WTC11 (cell line): ENCODE measurements around the gene SPATA2L. TPM values are rescaled to one million over a fixed set of nuclear protein-coding genes. Genes with fewer than 3 reads are reported as not detected.
"Not testable (repeated sequence)": the region's sequence is repeated elsewhere in the genome, so short reads cannot be mapped to it uniquely, and the experiment has no call there.

Source experiments
- ATAC-seq: fragments of 200-7000 bp; cut with Tn5 transposase; 2 replicates; pipeline ENCODE4 v1.10.0; 2021; ENCODE audit warnings: mild to moderate bottlenecking, moderate library complexity
- CTCF ChIA-PET: fragments of 300-600 bp; sonication (Branson Sonifier 250); formaldehyde crosslinking; loops from one replicate; lab custom pipeline; 2021; ENCODE audit warnings: antibody characterized with exemption; lab: Charles Lee
- POLR2A ChIA-PET: fragments of 350-600 bp; sonication (Branson Sonifier 250); formaldehyde crosslinking; loops from one replicate; lab custom pipeline; 2021; ENCODE audit warnings: antibody characterized with exemption; lab: Charles Lee
- DNase-seq: peaks from one replicate; pipeline ENCODE4 v3.0.0; 2021; ENCODE audit warnings: low spot score
- H3K27ac Mint-ChIP-seq: 2 replicates; pipeline ENCODE4 v1.8.0; 2021; ENCODE audit warnings: mixed read lengths
- H3K27me3 Mint-ChIP-seq: 2 replicates; pipeline ENCODE4 v1.8.0; 2021; ENCODE audit warnings: low read depth, mild to moderate bottlenecking, moderate library complexity, mixed read lengths
- H3K36me3 Mint-ChIP-seq: 2 replicates; pipeline ENCODE4 v1.8.0; 2021; ENCODE audit warnings: mixed read lengths
- H3K4me1 Mint-ChIP-seq: 2 replicates; pipeline ENCODE4 v1.8.0; 2022; ENCODE audit warnings: mixed read lengths
- H3K4me3 Mint-ChIP-seq: 2 replicates; pipeline ENCODE4 v1.8.0; 2021; ENCODE audit warnings: mild to moderate bottlenecking, moderate library complexity, mixed read lengths
- H3K9me3 Mint-ChIP-seq: 2 replicates; pipeline ENCODE4 v1.8.0; 2021; ENCODE audit warnings: mixed read lengths
- ELF4 ChIP-seq: sonication (generic); formaldehyde crosslinking; IDR thresholded peaks from 2 replicates; pipeline ENCODE4 v1.8.1; 2022; ENCODE audit warnings: low read depth, mild to moderate bottlenecking, moderate library complexity, missing genetic modification reagents
- EMX1 ChIP-seq: fragments of 250-450 bp; sonication (Bioruptor Pico); IDR thresholded peaks from 2 replicates; pipeline ENCODE4 v1.8.0; 2021; ENCODE audit warnings: mild to moderate bottlenecking
- GABPB1 ChIP-seq: sonication (generic); formaldehyde crosslinking; IDR thresholded peaks from 2 replicates; pipeline ENCODE4 v1.8.1; 2023; ENCODE audit warnings: mild to moderate bottlenecking, missing genetic modification reagents
- GTF2I ChIP-seq: fragments of 250-450 bp; sonication (Bioruptor Pico); conservative IDR thresholded peaks from 2 replicates; pipeline ENCODE4 v1.4.0; 2021; ENCODE audit warnings: mild to moderate bottlenecking
- HMGA2 ChIP-seq: fragments of 250-450 bp; sonication (Bioruptor Pico); IDR thresholded peaks from 2 replicates; pipeline ENCODE4 v1.4.0; 2021; ENCODE audit warnings: mild to moderate bottlenecking, moderate library complexity
- JUN ChIP-seq: sonication (generic); formaldehyde crosslinking; IDR thresholded peaks from 2 replicates; pipeline ENCODE4 v1.8.0; 2023; ENCODE audit warnings: mild to moderate bottlenecking, missing genetic modification reagents
- MYBL2 ChIP-seq: sonication (generic); formaldehyde crosslinking; IDR thresholded peaks from 2 replicates; pipeline ENCODE4 v1.8.1; 2023; ENCODE audit warnings: mild to moderate bottlenecking, moderate library complexity, missing genetic modification reagents
- NFATC4 ChIP-seq: fragments of 250-450 bp; sonication (Bioruptor Pico); IDR thresholded peaks from 2 replicates; pipeline ENCODE4 v1.9.0; 2021; ENCODE audit warnings: mild to moderate bottlenecking
- TCF7 ChIP-seq: sonication (generic); formaldehyde crosslinking; IDR thresholded peaks from 2 replicates; pipeline ENCODE4 v1.8.0; 2022; ENCODE audit warnings: mild to moderate bottlenecking, low read depth, missing genetic modification reagents, moderate library complexity
- ZNF121 ChIP-seq: sonication (generic); formaldehyde crosslinking; IDR thresholded peaks from 2 replicates; pipeline ENCODE4 v1.8.0; 2023; ENCODE audit warnings: missing genetic modification reagents
- ZNF138 ChIP-seq: sonication (generic); formaldehyde crosslinking; conservative IDR thresholded peaks from 2 replicates; pipeline ENCODE4 v1.8.1; 2022; ENCODE audit warnings: mild to moderate bottlenecking, moderate library complexity, missing genetic modification reagents
- total RNA-seq: library from RNA; stranded (reverse); gene quantifications from 3 replicates; pipeline ENCODE4 v1.2.3, GENCODE V29; 2021
- TF ChIP-seq, protein P1 (sequence below): sonication (generic); formaldehyde crosslinking; IDR thresholded peaks from 2 replicates; pipeline ENCODE4 v1.8.1; 2023; ENCODE audit warnings: mild to moderate bottlenecking, missing genetic modification reagents, moderate library complexity
- TF ChIP-seq, protein P2 (sequence below): sonication (generic); formaldehyde crosslinking; IDR thresholded peaks from 2 replicates; pipeline ENCODE4 v1.8.1; 2022; ENCODE audit warnings: low read depth, missing genetic modification reagents, borderline replicate concordance
- TF ChIP-seq, protein P3 (sequence below): sonication (generic); formaldehyde crosslinking; IDR thresholded peaks from 2 replicates; pipeline ENCODE4 v1.8.1; 2022; ENCODE audit warnings: missing genetic modification reagents, borderline replicate concordance
- TF ChIP-seq, protein P4 (sequence below): sonication (generic); formaldehyde crosslinking; IDR thresholded peaks from 2 replicates; pipeline ENCODE4 v1.8.1; 2022; ENCODE audit warnings: low read depth, mild to moderate bottlenecking, moderate library complexity, missing genetic modification reagents, borderline replicate concordance
- TF ChIP-seq, protein P5 (sequence below): sonication (generic); formaldehyde crosslinking; IDR thresholded peaks from 2 replicates; pipeline ENCODE4 v1.8.0; 2022; ENCODE audit warnings: mild to moderate bottlenecking, missing genetic modification reagents
- TF ChIP-seq, protein P6 (sequence below): sonication (generic); formaldehyde crosslinking; IDR thresholded peaks from 2 replicates; pipeline ENCODE4 v1.8.1; 2022; ENCODE audit warnings: mild to moderate bottlenecking, moderate library complexity, missing genetic modification reagents
- TF ChIP-seq, protein P7 (sequence below): sonication (generic); formaldehyde crosslinking; IDR thresholded peaks from 2 replicates; pipeline ENCODE4 v1.8.1; 2022; ENCODE audit warnings: mild to moderate bottlenecking, missing genetic modification reagents, moderate library complexity, borderline replicate concordance

Gene SPATA2L
- total RNA-seq, 1 experiment from 2014 or later: 15.7 TPM

DNA sequence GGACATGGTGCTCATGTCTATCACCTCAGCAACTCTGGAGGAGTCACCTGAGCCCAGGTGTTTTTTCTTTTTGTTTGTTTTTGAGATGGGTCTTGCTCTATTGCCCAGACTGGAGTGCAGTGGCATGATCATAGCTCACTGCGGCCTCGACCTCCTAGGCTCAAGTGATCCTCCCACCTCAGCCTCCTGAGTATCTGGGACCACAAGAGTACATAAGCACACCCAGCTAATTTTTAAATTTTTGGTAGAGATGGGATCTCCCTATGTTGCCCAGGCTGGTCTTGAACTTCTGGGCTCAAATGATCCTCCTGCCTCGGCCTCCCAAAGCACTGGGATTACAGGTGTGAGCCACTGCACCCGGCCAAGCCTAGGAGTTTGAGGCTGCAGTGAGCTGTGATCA is 11.9 kb downstream of the SPATA2L start:
- DNase-seq, H3K27me3 Mint-ChIP-seq, CTCF ChIA-PET: not testable (repeated sequence)
- H3K36me3 Mint-ChIP-seq: peaks cover 48% of the 10 kb centered on the region
- 0 out of 2 replicates have a peak, but pooled peaks have one; percentile 17 for TF ChIP-seq ZNF121 (CRISPR knock-in tag)
- TF ChIP-seq, all 79 proteins: peak for 1; not testable (repeated sequence) for 78
- H3K9me3 Mint-ChIP-seq: peaks cover 11% of the 10 kb centered on the region
- H3K4me1 Mint-ChIP-seq, POLR2A ChIA-PET, H3K4me3 Mint-ChIP-seq, ATAC-seq, H3K27ac Mint-ChIP-seq: not testable (repeated sequence)

DNA sequence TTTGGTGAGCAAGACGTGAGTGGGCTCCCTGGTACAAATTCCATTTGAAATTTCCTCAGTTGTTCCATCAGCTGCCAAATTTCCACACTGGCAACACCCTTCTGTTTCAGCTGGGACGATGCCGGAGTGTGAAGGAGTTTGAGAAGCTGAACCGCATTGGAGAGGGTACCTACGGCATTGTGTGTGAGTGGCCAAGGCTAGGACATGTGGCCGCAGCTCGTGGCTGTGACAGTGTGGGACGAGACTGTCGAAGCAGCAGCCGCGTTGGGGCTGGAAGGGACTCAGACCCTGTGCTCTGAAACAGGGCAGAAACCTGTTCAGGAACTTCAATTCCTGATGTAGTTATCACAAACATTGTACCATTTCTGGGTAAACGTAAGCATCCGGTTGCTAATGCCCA is 12.4 kb downstream of the SPATA2L start:
- H3K9me3 Mint-ChIP-seq: peaks cover 14% of the 10 kb centered on the region
- ChIA-PET CTCF (no interaction called here), POLR2A (no interaction called here)
- peaks cover 7% of the 10 kb centered on the region for H3K4me1 Mint-ChIP-seq
- ATAC-seq: no peak
- no peak overlapping the region for H3K4me3 Mint-ChIP-seq
- peaks cover 3% of the 10 kb centered on the region; the same call in 1 of the 2 replicates for H3K27me3 Mint-ChIP-seq
- no peak for DNase-seq
- H3K36me3 Mint-ChIP-seq: peaks cover 52% of the 10 kb centered on the region
- TF ChIP-seq GTF2I (CRISPR knock-in tag): no peak
- no peak for TF ChIP-seq HMGA2 (CRISPR knock-in tag)
- TF ChIP-seq GABPB1: no peak
- TF ChIP-seq, protein P1, sequence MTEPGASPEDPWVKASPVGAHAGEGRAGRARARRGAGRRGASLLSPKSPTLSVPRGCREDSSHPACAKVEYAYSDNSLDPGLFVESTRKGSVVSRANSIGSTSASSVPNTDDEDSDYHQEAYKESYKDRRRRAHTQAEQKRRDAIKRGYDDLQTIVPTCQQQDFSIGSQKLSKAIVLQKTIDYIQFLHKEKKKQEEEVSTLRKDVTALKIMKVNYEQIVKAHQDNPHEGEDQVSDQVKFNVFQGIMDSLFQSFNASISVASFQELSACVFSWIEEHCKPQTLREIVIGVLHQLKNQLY (CRISPR knock-in tag): no peak
- TF ChIP-seq ZNF138 (CRISPR knock-in tag): no peak
- TF ChIP-seq, protein P2, sequence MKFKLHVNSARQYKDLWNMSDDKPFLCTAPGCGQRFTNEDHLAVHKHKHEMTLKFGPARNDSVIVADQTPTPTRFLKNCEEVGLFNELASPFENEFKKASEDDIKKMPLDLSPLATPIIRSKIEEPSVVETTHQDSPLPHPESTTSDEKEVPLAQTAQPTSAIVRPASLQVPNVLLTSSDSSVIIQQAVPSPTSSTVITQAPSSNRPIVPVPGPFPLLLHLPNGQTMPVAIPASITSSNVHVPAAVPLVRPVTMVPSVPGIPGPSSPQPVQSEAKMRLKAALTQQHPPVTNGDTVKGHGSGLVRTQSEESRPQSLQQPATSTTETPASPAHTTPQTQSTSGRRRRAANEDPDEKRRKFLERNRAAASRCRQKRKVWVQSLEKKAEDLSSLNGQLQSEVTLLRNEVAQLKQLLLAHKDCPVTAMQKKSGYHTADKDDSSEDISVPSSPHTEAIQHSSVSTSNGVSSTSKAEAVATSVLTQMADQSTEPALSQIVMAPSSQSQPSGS (CRISPR knock-in tag): no peak
- TF ChIP-seq, protein P3, sequence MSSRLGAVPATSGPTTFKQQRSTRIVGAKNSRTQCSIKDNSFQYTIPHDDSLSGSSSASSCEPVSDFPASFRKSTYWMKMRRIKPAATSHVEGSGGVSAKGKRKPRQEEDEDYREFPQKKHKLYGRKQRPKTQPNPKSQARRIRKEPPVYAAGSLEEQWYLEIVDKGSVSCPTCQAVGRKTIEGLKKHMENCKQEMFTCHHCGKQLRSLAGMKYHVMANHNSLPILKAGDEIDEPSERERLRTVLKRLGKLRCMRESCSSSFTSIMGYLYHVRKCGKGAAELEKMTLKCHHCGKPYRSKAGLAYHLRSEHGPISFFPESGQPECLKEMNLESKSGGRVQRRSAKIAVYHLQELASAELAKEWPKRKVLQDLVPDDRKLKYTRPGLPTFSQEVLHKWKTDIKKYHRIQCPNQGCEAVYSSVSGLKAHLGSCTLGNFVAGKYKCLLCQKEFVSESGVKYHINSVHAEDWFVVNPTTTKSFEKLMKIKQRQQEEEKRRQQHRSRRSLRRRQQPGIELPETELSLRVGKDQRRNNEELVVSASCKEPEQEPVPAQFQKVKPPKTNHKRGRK (CRISPR knock-in tag): no peak
- TF ChIP-seq TCF7 (CRISPR knock-in tag): no peak
- TF ChIP-seq, protein P4, sequence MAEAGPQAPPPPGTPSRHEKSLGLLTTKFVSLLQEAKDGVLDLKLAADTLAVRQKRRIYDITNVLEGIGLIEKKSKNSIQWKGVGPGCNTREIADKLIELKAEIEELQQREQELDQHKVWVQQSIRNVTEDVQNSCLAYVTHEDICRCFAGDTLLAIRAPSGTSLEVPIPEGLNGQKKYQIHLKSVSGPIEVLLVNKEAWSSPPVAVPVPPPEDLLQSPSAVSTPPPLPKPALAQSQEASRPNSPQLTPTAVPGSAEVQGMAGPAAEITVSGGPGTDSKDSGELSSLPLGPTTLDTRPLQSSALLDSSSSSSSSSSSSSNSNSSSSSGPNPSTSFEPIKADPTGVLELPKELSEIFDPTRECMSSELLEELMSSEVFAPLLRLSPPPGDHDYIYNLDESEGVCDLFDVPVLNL (CRISPR knock-in tag): no peak
- TF ChIP-seq, protein P5, sequence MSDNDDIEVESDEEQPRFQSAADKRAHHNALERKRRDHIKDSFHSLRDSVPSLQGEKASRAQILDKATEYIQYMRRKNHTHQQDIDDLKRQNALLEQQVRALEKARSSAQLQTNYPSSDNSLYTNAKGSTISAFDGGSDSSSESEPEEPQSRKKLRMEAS (CRISPR knock-in tag): no peak
- no peak for TF ChIP-seq MYBL2
- TF ChIP-seq ELF4 (CRISPR knock-in tag): no peak
- TF ChIP-seq JUN (CRISPR knock-in tag): no peak
- TF ChIP-seq NFATC4 (CRISPR knock-in tag): no peak
- TF ChIP-seq, protein P6, sequence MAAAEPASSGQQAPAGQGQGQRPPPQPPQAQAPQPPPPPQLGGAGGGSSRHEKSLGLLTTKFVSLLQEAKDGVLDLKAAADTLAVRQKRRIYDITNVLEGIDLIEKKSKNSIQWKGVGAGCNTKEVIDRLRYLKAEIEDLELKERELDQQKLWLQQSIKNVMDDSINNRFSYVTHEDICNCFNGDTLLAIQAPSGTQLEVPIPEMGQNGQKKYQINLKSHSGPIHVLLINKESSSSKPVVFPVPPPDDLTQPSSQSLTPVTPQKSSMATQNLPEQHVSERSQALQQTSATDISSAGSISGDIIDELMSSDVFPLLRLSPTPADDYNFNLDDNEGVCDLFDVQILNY (CRISPR knock-in tag): no peak
- no peak for TF ChIP-seq EMX1
- TF ChIP-seq, protein P7, sequence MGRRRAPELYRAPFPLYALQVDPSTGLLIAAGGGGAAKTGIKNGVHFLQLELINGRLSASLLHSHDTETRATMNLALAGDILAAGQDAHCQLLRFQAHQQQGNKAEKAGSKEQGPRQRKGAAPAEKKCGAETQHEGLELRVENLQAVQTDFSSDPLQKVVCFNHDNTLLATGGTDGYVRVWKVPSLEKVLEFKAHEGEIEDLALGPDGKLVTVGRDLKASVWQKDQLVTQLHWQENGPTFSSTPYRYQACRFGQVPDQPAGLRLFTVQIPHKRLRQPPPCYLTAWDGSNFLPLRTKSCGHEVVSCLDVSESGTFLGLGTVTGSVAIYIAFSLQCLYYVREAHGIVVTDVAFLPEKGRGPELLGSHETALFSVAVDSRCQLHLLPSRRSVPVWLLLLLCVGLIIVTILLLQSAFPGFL: no peak
- TF ChIP-seq, all 79 proteins: peak for 0
- no peak overlapping the region for H3K27ac Mint-ChIP-seq
